GM23248 (cell line): ENCODE data around the gene UTY. TPM values are rescaled to one million over a fixed set of nuclear protein-coding genes. Genes with fewer than 3 reads are reported as not detected.

Experiments used
- DNase-seq: peaks from one replicate; pipeline ENCODE4 v3.0.0-alpha.2; 2015
- H2AFZ ChIP-seq: fragments of 200-600 bp; sonication (generic); 2 replicates; pipeline ENCODE4 v1.6.1; 2016; ENCODE audit warnings: antibody characterized with exemption
- H3F3A ChIP-seq: fragments of 200-600 bp; sonication (generic); 2 replicates; pipeline ENCODE4 v1.6.1; 2016; ENCODE audit warnings: mild to moderate bottlenecking, antibody characterized with exemption, mixed run types; ENCODE audit not compliant: insufficient read depth
- H3K27ac ChIP-seq: fragments of 200-600 bp; sonication (generic); 2 replicates; pipeline ENCODE4 v1.5.1; 2016; ENCODE audit warnings: mild to moderate bottlenecking
- H3K27me3 ChIP-seq: fragments of 200-600 bp; sonication (generic); replicated peaks from 2 replicates; pipeline ENCODE4 v1.6.1; 2016; ENCODE audit warnings: mild to moderate bottlenecking; ENCODE audit not compliant: insufficient read depth
- H3K36me3 ChIP-seq: fragments of 200-600 bp; sonication (generic); 2 replicates; pipeline ENCODE4 v1.6.1; 2016; ENCODE audit warnings: low read depth, mild to moderate bottlenecking
- H3K4me1 ChIP-seq: fragments of 200-600 bp; sonication (generic); 2 replicates; pipeline ENCODE4 v1.6.1; 2016; ENCODE audit warnings: mild to moderate bottlenecking; ENCODE audit not compliant: insufficient read depth
- H3K4me2 ChIP-seq: fragments of 200-600 bp; sonication (generic); one replicate; pipeline ENCODE4 v1.6.1; 2016; ENCODE audit warnings: mild to moderate bottlenecking; ENCODE audit not compliant: unreplicated experiment
- H3K4me3 ChIP-seq: fragments of 200-600 bp; sonication (generic); 2 replicates; pipeline ENCODE4 v1.5.1; 2016; ENCODE audit warnings: mild to moderate bottlenecking
- H3K79me2 ChIP-seq: fragments of 200-600 bp; sonication (generic); 2 replicates; pipeline ENCODE4 v1.6.1; 2016; ENCODE audit warnings: mild to moderate bottlenecking; ENCODE audit not compliant: insufficient read depth
- H3K9ac ChIP-seq: fragments of 200-600 bp; sonication (generic); 2 replicates; pipeline ENCODE4 v1.6.1; 2016; ENCODE audit warnings: mild to moderate bottlenecking
- H3K9me2 ChIP-seq: fragments of 200-600 bp; sonication (generic); 2 replicates; pipeline ENCODE4 v1.6.1; 2016; ENCODE audit warnings: mixed run types, mild to moderate bottlenecking, moderate library complexity; ENCODE audit not compliant: insufficient read depth
- H3K9me3 ChIP-seq: fragments of 200-600 bp; sonication (generic); one replicate; pipeline ENCODE4 v1.6.1; 2017; ENCODE audit warnings: low read depth
- H4K20me1 ChIP-seq: fragments of 200-600 bp; sonication (generic); 2 replicates; pipeline ENCODE4 v1.6.0; 2016; ENCODE audit not compliant: insufficient read depth
- EZH2 ChIP-seq: fragments of 200-600 bp; sonication (generic); IDR thresholded peaks from 2 replicates; pipeline ENCODE4 v1.6.1; 2018; ENCODE audit warnings: antibody characterized with exemption, mild to moderate bottlenecking; ENCODE audit not compliant: insufficient read depth, poor library complexity, severe bottlenecking
- EZH2phosphoT487 ChIP-seq: fragments of 200-600 bp; sonication (generic); IDR thresholded peaks from 2 replicates; pipeline ENCODE4 v1.6.1; 2018; ENCODE audit warnings: antibody characterized with exemption, moderate library complexity, mild to moderate bottlenecking, low read depth; ENCODE audit not compliant: insufficient read depth
- WGBS, 2 experiments: methylation state at CpG; one replicate each; pipeline ENCODE4 v1.1.6; 2015 to 2017; ENCODE audit warnings: low lambda C conversion rate in 2 of 2, low coverage in 1 of 2; ENCODE audit errors: missing lambda C conversion rate in 2 of 2; 5-methylcytosine and 5-hydroxymethylcytosine counted together
- in situ Hi-C: fragments of 300-500 bp; cut with MboI; formaldehyde crosslinking; loops from 2 replicates; pipeline ENCODE4 v1.15.0; 2020
- polyA plus RNA-seq: library from polyadenylated mRNA; unstranded; fragments of >200 nt; fragmentation: Nextera tagmentation; extraction: Ambion mirVana; gene quantifications from 2 replicates; pipeline ENCODE4 v1.2.1, GENCODE V29; 2016
- total RNA-seq: library from RNA; depleted of rRNA; stranded (reverse); fragments of >200 nt; shearing (Covaris generic); gene quantifications from 2 replicates; pipeline ENCODE4 v1.2.3, GENCODE V29; 2014

UTY gene
- total and polyA plus RNA-seq, 2 experiments from 2014 or later: 5.9 to 11.2 TPM

DNA sequence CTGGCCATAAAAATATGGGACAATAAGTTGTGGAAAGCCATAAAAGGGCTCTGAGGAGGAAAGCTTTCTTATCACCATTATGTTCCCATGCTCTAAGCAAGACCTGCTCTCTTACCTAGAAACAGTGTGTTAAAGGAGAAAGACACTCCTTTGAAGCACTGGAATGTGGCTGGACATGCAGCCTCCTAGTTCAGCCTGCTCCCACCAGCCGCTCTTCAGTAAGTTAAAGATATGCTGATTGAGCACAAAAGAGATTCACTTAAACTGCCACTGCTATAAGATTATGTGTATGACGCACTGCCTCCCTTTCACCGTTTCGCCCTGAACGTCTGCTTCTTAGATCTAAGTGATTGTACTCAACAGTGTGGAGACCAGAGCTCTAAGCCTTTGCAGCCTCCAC, 146.0 kb downstream of the UTY start:
- Histone ChIP-seq H3K4me3 (no peak overlapping the region), H4K20me1 (no peaks in the 10 kb centered on the region), H3K9me2 (no peaks in the 10 kb centered on the region), H3K27me3 (no peaks in the 10 kb centered on the region), H3K79me2 (no peaks in the 10 kb centered on the region; the same call in 1 of the 2 replicates), H3K4me1 (no peaks in the 10 kb centered on the region), H3K9ac (no peak overlapping the region), H3K36me3 (no peaks in the 10 kb centered on the region), H3K9me3 (no peaks in the 10 kb centered on the region), H2AFZ (no peak overlapping the region), H3F3A (no peaks in the 10 kb centered on the region; the same call in 1 of the 2 replicates), H3K27ac (no peak overlapping the region), H3K4me2 (no peak overlapping the region)
- WGBS, 2 experiments: 94 to 100% methylated on average over 5 of the region's 5 CpGs
- no peak for DNase-seq
- TF ChIP-seq EZH2phosphoT487 (no peak), EZH2 (no peak)
- in situ Hi-C loops: no loop called here

- no peak overlapping the region for H3K4me3 ChIP-seq
- H3K27me3 ChIP-seq: no peaks in the 10 kb centered on the region
- H3K9me2 ChIP-seq: no peaks in the 10 kb centered on the region
- no peaks in the 10 kb centered on the region; the same call in 1 of the 2 replicates for H3K36me3 ChIP-seq
- no peaks in the 10 kb centered on the region for H4K20me1 ChIP-seq
- DNase-seq: no peak
- no peaks in the 10 kb centered on the region for H3K4me1 ChIP-seq
- no peaks in the 10 kb centered on the region for H3F3A ChIP-seq
- H2AFZ ChIP-seq: no peak overlapping the region
- in situ Hi-C loops: no loop called here
- 100% methylated on average over 2 of the region's 2 CpGs; no CpG with 5 or more reads in 1 of the 2 experiments for WGBS, 2 experiments
- TF ChIP-seq EZH2 (no peak), EZH2phosphoT487 (no peak)
- H3K4me2 ChIP-seq: no peak overlapping the region
- H3K9me3 ChIP-seq: no peaks in the 10 kb centered on the region
- no peak overlapping the region for H3K27ac ChIP-seq
- H3K9ac ChIP-seq: no peak overlapping the region
- no peaks in the 10 kb centered on the region; the same call in 1 of the 2 replicates for H3K79me2 ChIP-seq
Observed at GRCh38 chrY:13330651-13331050, 149.2 kb downstream of the UTY start.

- Histone ChIP-seq H3K4me3 (no peak overlapping the region), H3K4me1 (peaks cover under 1% of the 10 kb centered on the region; the same call in 1 of the 2 replicates), H3K9ac (no peak overlapping the region), H3K27ac (no peak overlapping the region), H3F3A (no peaks in the 10 kb centered on the region), H2AFZ (no peak overlapping the region), H3K9me2 (no peaks in the 10 kb centered on the region), H3K9me3 (no peaks in the 10 kb centered on the region), H3K79me2 (no peaks in the 10 kb centered on the region), H3K4me2 (no peak overlapping the region), H3K27me3 (no peaks in the 10 kb centered on the region), H3K36me3 (no peaks in the 10 kb centered on the region), H4K20me1 (no peaks in the 10 kb centered on the region)
- no peak for DNase-seq
- in situ Hi-C loops: no loop called here
- WGBS, 2 experiments: 100% methylated on average over 1 of the region's 1 CpG
- no peak for TF ChIP-seq EZH2phosphoT487
- TF ChIP-seq EZH2: no peak
Observed at GRCh38 chrY:13312966-13313365, 166.9 kb downstream of the UTY start.

GRCh38 chrY:13307959-13308358, 171.9 kb downstream of the UTY start:
- H3K9me3 ChIP-seq: no peaks in the 10 kb centered on the region
- H3F3A ChIP-seq: peaks cover 7% of the 10 kb centered on the region; the same call in 1 of the 2 replicates
- H3K9ac ChIP-seq: no peak overlapping the region
- in situ Hi-C loops: no loop called here
- peaks cover 3% of the 10 kb centered on the region; the same call in 1 of the 2 replicates for H3K36me3 ChIP-seq
- TF ChIP-seq EZH2phosphoT487 (no peak), EZH2 (no peak)
- WGBS, 2 experiments: 95 to 97% methylated on average over 2 of the region's 2 CpGs
- peak; percentile 22 for DNase-seq
- no peaks in the 10 kb centered on the region for H3K27me3 ChIP-seq
- no peak overlapping the region for H2AFZ ChIP-seq
- H3K27ac ChIP-seq: peak overlapping the region; percentile 43
- no peaks in the 10 kb centered on the region for H3K9me2 ChIP-seq
- H3K4me1 ChIP-seq: peaks cover 11% of the 10 kb centered on the region
- no peak overlapping the region for H3K4me3 ChIP-seq
- H4K20me1 ChIP-seq: no peaks in the 10 kb centered on the region
- no peak overlapping the region for H3K4me2 ChIP-seq
- no peaks in the 10 kb centered on the region for H3K79me2 ChIP-seq

- Histone ChIP-seq H3K9ac (no peak overlapping the region), H3K27ac (no peak overlapping the region), H3K4me2 (no peak overlapping the region), H2AFZ (no peak overlapping the region), H3K4me3 (no peak overlapping the region), H3K4me1 (no peaks in the 10 kb centered on the region), H3K9me2 (no peaks in the 10 kb centered on the region), H3K36me3 (peaks cover 3% of the 10 kb centered on the region; the same call in 1 of the 2 replicates), H3F3A (no peaks in the 10 kb centered on the region), H3K9me3 (no peaks in the 10 kb centered on the region), H3K27me3 (no peaks in the 10 kb centered on the region), H4K20me1 (no peaks in the 10 kb centered on the region), H3K79me2 (no peaks in the 10 kb centered on the region)
- WGBS, 2 experiments: 84 to 95% methylated on average over 3 to 4 of the region's 4 CpGs
- no peak for TF ChIP-seq EZH2
- TF ChIP-seq EZH2phosphoT487: no peak
- DNase-seq: no peak
- in situ Hi-C loops: no loop called here
Observed at GRCh38 chrY:13300795-13301194, 179.0 kb downstream of the UTY start.
